ENCODE results near the gene IRF8.

Gene IRF8

GRCh38 chr16:85947230-85948137 lies 48.5 kb downstream of the IRF8 start:
- no peaks in the 10 kb centered on the region for H3K36me3 ChIP-seq (ENCODE audit: control insufficient read depth, insufficient read depth, low read length)
- H3K4me1 ChIP-seq (ENCODE audit: control insufficient read depth, insufficient read depth, low read length), result peaks cover 16% of the 10 kb centered on the region
- no peaks in the 10 kb centered on the region for H3K9me3 ChIP-seq (ENCODE audit: control insufficient read depth, low read length)
- peak overlapping the region; percentile 10 for H3K4me3 ChIP-seq (ENCODE audit: low read length)
- peaks cover 3% of the 10 kb centered on the region for H3K27me3 ChIP-seq (ENCODE audit: control insufficient read depth, insufficient read depth, low read length)
- H3K9ac ChIP-seq (ENCODE audit: low read length), result peak overlapping the region; percentile 52

- Histone ChIP-seq H3K27me3 (ENCODE audit: control insufficient read depth, insufficient read depth, low read length) (peaks cover 3% of the 10 kb centered on the region), H3K4me3 (ENCODE audit: low read length) (peak overlapping the region; percentile 10), H3K9me3 (ENCODE audit: control insufficient read depth, low read length) (no peaks in the 10 kb centered on the region), H3K9ac (ENCODE audit: low read length) (peak overlapping the region; percentile 52), H3K4me1 (ENCODE audit: control insufficient read depth, insufficient read depth, low read length) (peaks cover 16% of the 10 kb centered on the region), H3K36me3 (ENCODE audit: control insufficient read depth, insufficient read depth, low read length) (no peaks in the 10 kb centered on the region)
These were observed 49.2 kb downstream of the IRF8 start for GRCh38 chr16:85948138-85948509.

DNA sequence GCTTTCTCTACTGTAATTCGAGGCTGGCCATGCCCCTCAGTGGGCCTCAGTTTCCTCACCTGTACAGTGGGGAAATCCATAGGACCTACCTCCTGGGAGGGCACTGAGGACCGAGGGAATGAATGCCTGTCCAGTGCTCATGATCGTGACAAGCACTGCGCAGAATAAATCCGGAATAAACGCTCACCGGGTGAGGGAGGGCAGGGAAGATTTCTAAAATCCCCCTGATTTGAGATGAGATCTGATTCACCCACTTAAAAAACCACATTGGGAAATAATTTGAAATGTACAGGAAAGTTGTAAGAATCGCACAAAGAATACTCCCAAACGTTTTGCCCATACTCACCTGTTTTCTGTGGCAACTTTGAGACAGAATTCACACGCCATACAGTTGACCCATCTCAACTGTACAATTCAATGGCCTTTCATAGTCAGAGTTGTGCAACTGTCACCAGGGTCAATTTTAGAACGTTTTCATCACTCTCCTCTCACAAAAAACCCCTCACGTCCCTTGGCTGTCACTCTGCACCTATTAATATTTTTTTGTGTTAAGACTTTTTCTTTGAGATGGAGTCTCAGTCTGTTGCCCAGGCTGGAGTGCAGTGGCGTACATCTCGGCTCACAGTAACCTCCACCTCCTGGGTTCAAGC lies 49.8 kb downstream of the IRF8 start:
- Histone ChIP-seq H3K4me1 (ENCODE audit: control insufficient read depth, insufficient read depth, low read length) (peaks cover 16% of the 10 kb centered on the region), H3K9ac (ENCODE audit: low read length) (no peak overlapping the region), H3K27me3 (ENCODE audit: control insufficient read depth, insufficient read depth, low read length) (peaks cover 3% of the 10 kb centered on the region), H3K36me3 (ENCODE audit: control insufficient read depth, insufficient read depth, low read length) (no peaks in the 10 kb centered on the region), H3K9me3 (ENCODE audit: control insufficient read depth, low read length) (no peaks in the 10 kb centered on the region), H3K4me3 (ENCODE audit: low read length) (no peak overlapping the region)

GRCh38 chr16:85950136-85950918 lies 51.4 kb downstream of the IRF8 start:
- Histone ChIP-seq H3K27me3 (ENCODE audit: control insufficient read depth, insufficient read depth, low read length) (peaks cover 3% of the 10 kb centered on the region), H3K4me3 (ENCODE audit: low read length) (no peak overlapping the region), H3K36me3 (ENCODE audit: control insufficient read depth, insufficient read depth, low read length) (no peaks in the 10 kb centered on the region), H3K9me3 (ENCODE audit: control insufficient read depth, low read length) (no peaks in the 10 kb centered on the region), H3K9ac (ENCODE audit: low read length) (no peak overlapping the region), H3K4me1 (ENCODE audit: control insufficient read depth, insufficient read depth, low read length) (peaks cover 16% of the 10 kb centered on the region)

GRCh38 chr16:85952197-85952596 lies 53.2 kb downstream of the IRF8 start:
- Histone ChIP-seq H3K9me3 (ENCODE audit: control insufficient read depth, low read length) (no peaks in the 10 kb centered on the region), H3K36me3 (ENCODE audit: control insufficient read depth, insufficient read depth, low read length) (no peaks in the 10 kb centered on the region), H3K4me3 (ENCODE audit: low read length) (no peak overlapping the region), H3K9ac (ENCODE audit: low read length) (no peak overlapping the region), H3K4me1 (ENCODE audit: control insufficient read depth, insufficient read depth, low read length) (peaks cover 12% of the 10 kb centered on the region), H3K27me3 (ENCODE audit: control insufficient read depth, insufficient read depth, low read length) (peaks cover 7% of the 10 kb centered on the region)

DNA sequence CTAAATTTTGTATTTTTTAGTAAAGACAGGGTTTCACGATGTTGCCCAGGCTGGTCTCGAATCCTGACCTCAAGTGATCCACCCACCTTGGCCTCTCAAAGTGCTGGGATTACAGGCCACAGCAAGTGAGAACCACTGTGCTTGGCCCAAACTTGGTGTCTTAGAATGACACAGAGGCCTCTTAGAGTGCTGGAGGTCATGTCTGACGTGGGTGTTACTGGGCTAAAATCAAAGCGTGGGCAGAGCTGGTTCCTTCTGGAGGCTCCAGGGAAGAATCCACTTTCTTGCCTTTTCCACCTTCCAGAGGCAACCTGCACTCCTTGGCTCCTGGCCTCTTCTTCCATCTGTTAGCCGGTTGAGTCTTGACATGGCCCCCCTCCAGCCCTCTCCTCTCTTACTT lies 53.8 kb downstream of the IRF8 start:
- Histone ChIP-seq H3K36me3 (ENCODE audit: control insufficient read depth, insufficient read depth, low read length) (no peaks in the 10 kb centered on the region), H3K4me1 (ENCODE audit: control insufficient read depth, insufficient read depth, low read length) (peaks cover 7% of the 10 kb centered on the region), H3K27me3 (ENCODE audit: control insufficient read depth, insufficient read depth, low read length) (peaks cover 7% of the 10 kb centered on the region), H3K9ac (ENCODE audit: low read length) (no peak overlapping the region), H3K4me3 (ENCODE audit: low read length) (no peak overlapping the region), H3K9me3 (ENCODE audit: control insufficient read depth, low read length) (no peaks in the 10 kb centered on the region)

DNA sequence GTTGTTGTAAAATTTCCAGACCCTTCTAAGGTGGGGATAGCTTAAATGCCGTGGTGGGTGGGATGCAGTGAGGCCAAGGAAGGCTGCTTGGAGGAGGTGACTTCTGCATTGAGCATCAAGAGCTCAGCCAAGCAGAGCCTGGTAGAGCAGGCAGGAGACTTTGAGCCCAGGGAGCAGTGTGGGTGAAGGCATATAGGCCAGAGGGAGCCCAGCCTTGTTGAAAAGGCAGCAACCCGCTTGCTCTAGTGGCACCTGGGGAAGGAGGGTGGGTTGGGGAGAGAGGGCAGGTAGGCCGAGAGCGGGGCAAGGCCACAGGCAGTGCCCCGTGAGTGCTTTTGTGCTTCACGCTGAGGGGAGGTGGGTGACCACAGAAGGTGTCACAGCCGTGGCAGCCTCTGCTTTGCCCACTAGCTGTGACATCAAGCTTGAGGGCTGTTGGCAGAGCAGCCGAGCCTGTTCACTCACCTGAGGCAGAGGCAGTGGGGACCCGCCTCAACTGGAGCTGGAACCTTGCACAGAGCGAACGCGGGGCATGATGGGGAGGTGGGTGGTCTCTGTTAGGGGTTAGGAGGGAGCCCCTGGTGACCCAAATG lies 56.1 kb downstream of the IRF8 start:
- H3K27me3 ChIP-seq (ENCODE audit: control insufficient read depth, insufficient read depth, low read length), result peaks cover 4% of the 10 kb centered on the region
- H3K4me1 ChIP-seq (ENCODE audit: control insufficient read depth, insufficient read depth, low read length), result no peaks in the 10 kb centered on the region
- H3K9me3 ChIP-seq (ENCODE audit: control insufficient read depth, low read length), result no peaks in the 10 kb centered on the region
- H3K36me3 ChIP-seq (ENCODE audit: control insufficient read depth, insufficient read depth, low read length), result no peaks in the 10 kb centered on the region
- H3K4me3 ChIP-seq (ENCODE audit: low read length), result no peak overlapping the region
- no peak overlapping the region for H3K9ac ChIP-seq (ENCODE audit: low read length)

- no peaks in the 10 kb centered on the region for H3K4me1 ChIP-seq (ENCODE audit: control insufficient read depth, insufficient read depth, low read length)
- no peaks in the 10 kb centered on the region for H3K36me3 ChIP-seq (ENCODE audit: control insufficient read depth, insufficient read depth, low read length)
- no peak overlapping the region for H3K9ac ChIP-seq (ENCODE audit: low read length)
- H3K9me3 ChIP-seq (ENCODE audit: control insufficient read depth, low read length), result no peaks in the 10 kb centered on the region
- H3K4me3 ChIP-seq (ENCODE audit: low read length), result no peak overlapping the region
- peaks cover 4% of the 10 kb centered on the region for H3K27me3 ChIP-seq (ENCODE audit: control insufficient read depth, insufficient read depth, low read length)
These were observed 56.6 kb downstream of the IRF8 start for GRCh38 chr16:85955566-85955965.

- H3K4me1 ChIP-seq (ENCODE audit: control insufficient read depth, insufficient read depth, low read length), result no peaks in the 10 kb centered on the region
- no peaks in the 10 kb centered on the region for H3K9me3 ChIP-seq (ENCODE audit: control insufficient read depth, low read length)
- H3K36me3 ChIP-seq (ENCODE audit: control insufficient read depth, insufficient read depth, low read length), result no peaks in the 10 kb centered on the region
- H3K9ac ChIP-seq (ENCODE audit: low read length), result no peak overlapping the region
- peaks cover 4% of the 10 kb centered on the region for H3K27me3 ChIP-seq (ENCODE audit: control insufficient read depth, insufficient read depth, low read length)
- H3K4me3 ChIP-seq (ENCODE audit: low read length), result no peak overlapping the region
These were observed 57.5 kb downstream of the IRF8 start for GRCh38 chr16:85956426-85956825.

GRCh38 chr16:85958731-85959130 lies 59.8 kb downstream of the IRF8 start:
- no peaks in the 10 kb centered on the region for H3K36me3 ChIP-seq (ENCODE audit: control insufficient read depth, insufficient read depth, low read length)
- no peaks in the 10 kb centered on the region for H3K4me1 ChIP-seq (ENCODE audit: control insufficient read depth, insufficient read depth, low read length)
- H3K9me3 ChIP-seq (ENCODE audit: control insufficient read depth, low read length), result no peaks in the 10 kb centered on the region
- no peak overlapping the region for H3K9ac ChIP-seq (ENCODE audit: low read length)
- no peak overlapping the region for H3K4me3 ChIP-seq (ENCODE audit: low read length)
- H3K27me3 ChIP-seq (ENCODE audit: control insufficient read depth, insufficient read depth, low read length), result peaks cover 4% of the 10 kb centered on the region

GRCh38 chr16:85959686-85960085 lies 60.7 kb downstream of the IRF8 start:
- H3K36me3 ChIP-seq (ENCODE audit: control insufficient read depth, insufficient read depth, low read length), result no peaks in the 10 kb centered on the region
- H3K27me3 ChIP-seq (ENCODE audit: control insufficient read depth, insufficient read depth, low read length), result peaks cover 4% of the 10 kb centered on the region
- no peak overlapping the region for H3K9ac ChIP-seq (ENCODE audit: low read length)
- no peaks in the 10 kb centered on the region for H3K9me3 ChIP-seq (ENCODE audit: control insufficient read depth, low read length)
- H3K4me1 ChIP-seq (ENCODE audit: control insufficient read depth, insufficient read depth, low read length), result no peaks in the 10 kb centered on the region
- H3K4me3 ChIP-seq (ENCODE audit: low read length), result no peak overlapping the region
